PC-9 (cell line): ENCODE data around the gene CNDP1.

Experiments used
- EZH2 ChIP-seq: fragments of 200-600 bp; sonication (generic); IDR thresholded peaks from 2 replicates; pipeline ENCODE4 v1.8.0; 2017; ENCODE audit warnings: antibody characterized with exemption, low read depth
- TF ChIP-seq, protein P1 (sequence below): fragments of 200-600 bp; sonication (generic); conservative IDR thresholded peaks from 2 replicates; pipeline ENCODE4 v1.6.1; 2017; ENCODE audit warnings: mixed run types, antibody characterized with exemption, mild to moderate bottlenecking, moderate library complexity

DNA sequence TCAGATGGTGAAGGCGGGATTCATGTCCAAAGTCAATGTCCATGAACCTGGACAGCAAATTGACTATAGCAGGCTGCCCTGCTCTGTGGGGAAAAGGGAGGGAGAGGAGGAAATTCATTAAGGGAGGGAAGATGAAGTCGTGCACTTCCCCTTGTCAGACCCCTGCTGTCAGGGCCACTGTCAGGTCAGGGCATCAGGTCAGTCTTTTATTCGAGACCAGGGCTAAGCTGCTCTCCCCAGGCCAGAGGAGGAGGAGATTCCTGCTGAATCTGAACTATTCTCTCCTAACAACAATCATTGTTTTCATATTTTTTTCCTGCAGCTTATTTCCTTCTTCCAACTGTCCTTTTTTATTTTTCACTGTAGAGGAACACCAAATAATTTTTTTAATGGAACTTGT, 17.2 kb downstream of the CNDP1 start:
- TF ChIP-seq, protein P1, sequence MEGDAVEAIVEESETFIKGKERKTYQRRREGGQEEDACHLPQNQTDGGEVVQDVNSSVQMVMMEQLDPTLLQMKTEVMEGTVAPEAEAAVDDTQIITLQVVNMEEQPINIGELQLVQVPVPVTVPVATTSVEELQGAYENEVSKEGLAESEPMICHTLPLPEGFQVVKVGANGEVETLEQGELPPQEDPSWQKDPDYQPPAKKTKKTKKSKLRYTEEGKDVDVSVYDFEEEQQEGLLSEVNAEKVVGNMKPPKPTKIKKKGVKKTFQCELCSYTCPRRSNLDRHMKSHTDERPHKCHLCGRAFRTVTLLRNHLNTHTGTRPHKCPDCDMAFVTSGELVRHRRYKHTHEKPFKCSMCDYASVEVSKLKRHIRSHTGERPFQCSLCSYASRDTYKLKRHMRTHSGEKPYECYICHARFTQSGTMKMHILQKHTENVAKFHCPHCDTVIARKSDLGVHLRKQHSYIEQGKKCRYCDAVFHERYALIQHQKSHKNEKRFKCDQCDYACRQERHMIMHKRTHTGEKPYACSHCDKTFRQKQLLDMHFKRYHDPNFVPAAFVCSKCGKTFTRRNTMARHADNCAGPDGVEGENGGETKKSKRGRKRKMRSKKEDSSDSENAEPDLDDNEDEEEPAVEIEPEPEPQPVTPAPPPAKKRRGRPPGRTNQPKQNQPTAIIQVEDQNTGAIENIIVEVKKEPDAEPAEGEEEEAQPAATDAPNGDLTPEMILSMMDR, result no peak
- no peak for TF ChIP-seq EZH2
